H1 (cell line): Measurements from ENCODE around the gene GYS2.

Source experiments
- ASH2L ChIP-seq: fragments of 200-600, 300-600 bp; sonication (generic); IDR thresholded peaks from one replicate; pipeline ENCODE4 v1.7.1; 2017; ENCODE audit warnings: low read length
- POLR2A ChIP-seq, 2 experiments: IDR thresholded peaks; 1 replicate in 1 of 2; 2 replicates in 1 of 2; pipeline ENCODE4 v1.6.1; 2011; ENCODE audit warnings: low read depth in 2 of 2, low read length in 2 of 2, mild to moderate bottlenecking in 2 of 2; ENCODE audit errors: control extremely low read depth in 1 of 2
- SIX5 ChIP-seq: IDR thresholded peaks from 2 replicates; pipeline ENCODE4 v1.6.1; 2011; ENCODE audit warnings: mild to moderate bottlenecking, low read depth, low read length

DNA sequence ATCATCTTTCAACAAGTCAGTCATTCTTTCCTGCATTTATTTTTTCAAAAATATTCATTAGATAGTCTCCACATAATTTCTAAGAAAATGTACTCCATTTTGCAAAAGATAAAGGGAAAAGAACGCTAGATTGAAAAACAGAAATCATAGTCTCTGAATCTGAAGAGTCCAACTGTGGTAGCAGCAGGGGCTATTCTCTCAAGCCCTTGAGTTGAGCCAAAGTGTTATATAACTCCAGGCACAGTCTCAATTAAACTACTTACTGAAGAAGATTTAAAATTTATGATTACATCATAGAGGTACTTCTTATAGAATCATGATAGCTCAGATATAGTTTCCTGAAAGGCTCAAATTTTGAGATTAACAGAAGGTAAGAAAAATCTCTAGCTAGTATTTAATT is 47.2 kb upstream of the GYS2 start:
- TF ChIP-seq SIX5 (no peak), ASH2L (no peak), POLR2A (IDR thresholded peaks at IDR 0.05; ENCODE audit: control extremely low read depth in 1 of 2, low read depth in 2 of 2, low read length in 2 of 2) (no peak)
